ENCODE measurements around the gene RHBDL1.

GRCh38 chr16:683396-684070 is 8.1 kb downstream of the RHBDL1 start:
- TF ChIP-seq CTCF (IDR thresholded peaks at IDR 0.05) (no peak), POLR2A (IDR thresholded peaks at IDR 0.05) (no peak), POLR2AphosphoS5 (IDR thresholded peaks at IDR 0.05) (no peak)
